GM11168 (cell line): ENCODE data around the gene AUTS2.

Experiments
- in situ Hi-C: fragments of 300-500 bp; cut with MboI; formaldehyde crosslinking; loops from one replicate; pipeline ENCODE4 v1.12.0; 2022; ENCODE audit warnings: low sequenced_read_pairs; ENCODE audit not compliant: unreplicated experiment

The AUTS2 gene

GRCh38 chr7:69906283-69906995 lies 308.2 kb downstream of the AUTS2 start:
- in situ Hi-C loops: no loop called here

- in situ Hi-C loops: no loop called here
These were observed 309.4 kb downstream of the AUTS2 start for GRCh38 chr7:69907720-69908119.

GRCh38 chr7:69908454-69908853 lies 310.2 kb downstream of the AUTS2 start:
- in situ Hi-C loops: no loop called here

- in situ Hi-C loops: loop anchor here (10.0 kb wide), 1 partner anchor 255 kb away; no protein-coding TSS in a partner anchor
These were observed 311.9 kb downstream of the AUTS2 start for GRCh38 chr7:69910150-69910549.

- in situ Hi-C loops: loop anchor here (10.0 kb wide), 1 partner anchor 253 kb away; no protein-coding TSS in a partner anchor
These were observed 313.1 kb downstream of the AUTS2 start for GRCh38 chr7:69911337-69911736.

- in situ Hi-C loops: loop anchor here (10.0 kb wide), 1 partner anchor 253 kb away; no protein-coding TSS in a partner anchor
These were observed 313.9 kb downstream of the AUTS2 start for GRCh38 chr7:69912141-69912540.

GRCh38 chr7:69912846-69913245 lies 314.6 kb downstream of the AUTS2 start:
- in situ Hi-C loops: loop anchor here (10.0 kb wide), 1 partner anchor 252 kb away; no protein-coding TSS in a partner anchor

GRCh38 chr7:69919426-69920111 lies 321.3 kb downstream of the AUTS2 start:
- in situ Hi-C loops: loop anchor here (10.0 kb wide), 1 partner anchor 245 kb away; no protein-coding TSS in a partner anchor

- in situ Hi-C loops: no loop called here
These were observed 322.5 kb downstream of the AUTS2 start for GRCh38 chr7:69920797-69921196.

GRCh38 chr7:69922026-69922803 lies 323.9 kb downstream of the AUTS2 start:
- in situ Hi-C loops: no loop called here

- in situ Hi-C loops: no loop called here
These were observed 329.2 kb downstream of the AUTS2 start for GRCh38 chr7:69927461-69927860.

GRCh38 chr7:69928621-69929020 lies 330.3 kb downstream of the AUTS2 start:
- in situ Hi-C loops: no loop called here

- in situ Hi-C loops: no loop called here
These were observed 331.3 kb downstream of the AUTS2 start for GRCh38 chr7:69929622-69930021.

GRCh38 chr7:69932034-69932628 lies 333.9 kb downstream of the AUTS2 start:
- in situ Hi-C loops: no loop called here

- in situ Hi-C loops: no loop called here
These were observed 336.0 kb downstream of the AUTS2 start for GRCh38 chr7:69934144-69934903.

- in situ Hi-C loops: no loop called here
These were observed 336.8 kb downstream of the AUTS2 start for GRCh38 chr7:69935107-69935506.

GRCh38 chr7:69937097-69937496 lies 338.8 kb downstream of the AUTS2 start:
- in situ Hi-C loops: no loop called here

- in situ Hi-C loops: no loop called here
These were observed 341.0 kb downstream of the AUTS2 start for GRCh38 chr7:69939317-69939716.

GRCh38 chr7:69941077-69941651 lies 342.9 kb downstream of the AUTS2 start:
- in situ Hi-C loops: no loop called here
